SH-SY5Y (cell line): ENCODE data around the gene GDF11.

Experiments
- GATA2 ChIP-seq: IDR thresholded peaks from 2 replicates; pipeline ENCODE4 v1.6.1; 2011; ENCODE audit warnings: mild to moderate bottlenecking, low read depth, low read length
- GATA3 ChIP-seq: IDR thresholded peaks from 2 replicates; pipeline ENCODE4 v1.6.1; 2011; ENCODE audit warnings: low read depth, mild to moderate bottlenecking, low read length, moderate library complexity

The GDF11 gene

DNA sequence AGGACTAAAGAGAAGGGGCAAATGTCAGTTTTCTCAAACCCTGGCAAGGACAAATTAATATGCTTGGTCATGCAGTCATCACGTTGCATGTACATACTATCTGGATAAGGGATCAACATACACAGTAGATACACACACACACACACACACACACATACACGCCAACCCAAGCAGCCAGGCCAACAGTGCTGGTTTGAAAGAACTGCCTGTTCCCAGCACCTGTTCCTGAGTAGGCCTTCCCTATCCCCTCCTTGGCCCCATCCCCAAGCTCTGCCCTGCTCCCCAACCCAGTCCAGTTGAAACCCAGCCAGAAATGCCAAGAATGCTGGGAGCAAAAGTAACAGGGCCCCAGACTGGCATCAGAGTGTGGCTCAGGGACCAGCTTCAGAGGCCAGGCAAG, 39.6 kb upstream of the GDF11 start:
- TF ChIP-seq GATA3: no peak
- no peak for TF ChIP-seq GATA2

DNA sequence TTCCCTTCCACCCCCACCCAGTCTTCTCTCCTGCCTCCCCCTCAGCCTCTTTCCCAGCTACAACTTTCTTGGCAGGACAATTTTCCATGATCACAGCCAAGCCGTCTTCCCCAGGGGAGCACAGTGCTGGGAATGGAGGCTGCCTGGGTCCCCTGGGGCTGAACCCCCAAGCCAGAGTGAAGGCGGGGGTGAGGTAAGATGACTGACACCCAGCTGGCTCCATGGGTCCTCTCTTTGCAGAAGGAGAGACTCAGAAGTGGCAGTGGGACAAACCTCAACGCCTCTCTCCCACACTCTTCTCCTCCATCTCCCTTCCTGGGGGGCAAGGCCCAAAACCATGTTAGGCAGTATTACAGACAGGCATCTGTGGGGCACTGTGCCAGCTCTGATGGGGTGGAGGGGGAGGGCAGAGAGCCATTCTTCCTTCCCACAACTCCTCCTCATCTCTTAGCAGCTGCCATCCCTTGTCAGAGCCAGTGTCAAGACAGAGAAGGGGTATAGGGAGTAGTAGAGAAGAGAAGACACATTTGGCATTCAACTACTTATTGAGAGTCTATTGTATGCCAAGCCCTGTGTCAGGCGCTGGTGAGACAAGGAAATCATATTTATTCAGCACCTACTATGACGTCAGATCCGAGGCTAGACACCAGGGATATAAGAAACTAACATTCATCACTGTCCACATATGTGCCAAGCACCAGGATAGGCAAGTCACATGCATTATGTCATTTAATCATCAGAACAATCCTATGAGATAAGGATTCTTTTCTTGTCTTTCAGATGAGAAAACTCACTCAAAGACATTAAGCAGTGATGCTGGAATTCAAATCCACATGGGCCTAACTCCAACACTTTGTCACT, 38.8 kb upstream of the GDF11 start:
- TF ChIP-seq GATA3: no peak

DNA sequence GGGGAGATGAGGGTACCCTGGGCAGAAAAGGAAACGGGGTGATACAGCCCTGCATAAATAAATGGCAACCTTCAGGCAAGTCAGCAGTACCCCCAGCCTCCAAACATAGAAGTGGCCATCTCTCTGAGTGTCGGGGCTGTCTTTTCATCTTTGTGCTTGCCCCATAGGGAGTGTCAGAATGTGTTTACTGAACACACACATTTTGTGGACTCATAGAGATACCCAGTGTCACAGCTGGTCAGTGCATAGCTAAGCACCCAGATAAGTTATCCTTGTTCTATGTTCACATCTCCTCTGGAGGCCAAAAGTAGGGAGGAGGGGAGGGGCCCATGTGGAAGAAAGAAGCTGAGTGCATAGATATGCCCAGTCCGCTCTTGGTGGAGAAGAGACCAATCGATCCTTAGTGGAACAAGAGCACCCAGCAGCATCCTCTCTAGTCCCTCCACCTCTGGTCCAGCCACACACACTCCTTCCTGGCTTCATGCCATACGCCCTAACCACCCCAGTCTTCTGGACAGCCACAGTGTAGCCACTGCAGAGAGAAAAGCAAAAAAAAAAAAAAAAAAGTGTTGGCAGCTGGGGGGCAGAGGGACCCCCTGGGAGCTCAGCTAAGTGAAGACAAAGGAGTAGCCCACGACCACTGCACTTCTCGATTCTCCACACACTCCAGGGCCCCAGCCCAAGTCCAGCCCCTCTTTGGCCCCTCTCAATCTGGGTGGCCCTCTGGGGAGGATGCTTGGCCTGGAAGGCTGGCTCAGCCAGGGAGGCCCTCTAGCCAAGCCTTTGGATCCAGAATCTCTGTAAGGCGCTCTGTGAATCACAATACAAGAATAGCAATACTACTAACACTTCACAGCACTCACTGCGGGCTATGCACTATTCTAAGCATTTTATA, 37.9 kb upstream of the GDF11 start:
- TF ChIP-seq GATA3: no peak
- no peak for TF ChIP-seq GATA2

DNA sequence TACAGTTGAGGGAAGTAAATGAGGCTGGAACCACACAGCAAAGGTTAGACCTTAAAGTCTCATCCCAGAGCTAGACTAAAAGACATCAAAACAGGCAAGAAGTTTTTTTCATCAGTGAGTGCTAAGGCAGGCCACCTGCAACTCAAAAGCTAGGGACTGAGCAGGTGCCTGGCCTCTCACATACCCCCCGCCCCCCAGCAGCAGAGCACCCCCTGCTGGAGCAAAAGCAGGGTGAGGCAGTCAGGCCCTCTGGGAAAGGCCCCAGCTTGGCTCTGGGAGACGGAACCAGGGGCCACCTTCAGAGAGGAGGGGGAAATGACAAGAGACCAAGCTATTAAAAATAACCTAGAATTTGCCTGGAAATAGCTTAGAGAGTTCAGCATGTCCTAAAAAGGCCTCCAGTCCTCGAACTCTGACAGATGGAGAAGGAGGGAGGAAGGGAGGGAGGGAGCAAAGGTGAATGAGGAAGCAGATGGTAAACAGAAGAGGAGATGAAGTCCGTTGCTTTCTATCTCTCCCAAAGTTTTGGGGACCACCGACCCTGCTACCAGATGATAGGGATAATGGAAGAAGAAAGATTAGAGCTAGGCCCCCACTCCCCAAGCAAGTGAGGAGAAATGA, 37.0 kb upstream of the GDF11 start:
- TF ChIP-seq GATA3 (no peak), GATA2 (no peak)

DNA sequence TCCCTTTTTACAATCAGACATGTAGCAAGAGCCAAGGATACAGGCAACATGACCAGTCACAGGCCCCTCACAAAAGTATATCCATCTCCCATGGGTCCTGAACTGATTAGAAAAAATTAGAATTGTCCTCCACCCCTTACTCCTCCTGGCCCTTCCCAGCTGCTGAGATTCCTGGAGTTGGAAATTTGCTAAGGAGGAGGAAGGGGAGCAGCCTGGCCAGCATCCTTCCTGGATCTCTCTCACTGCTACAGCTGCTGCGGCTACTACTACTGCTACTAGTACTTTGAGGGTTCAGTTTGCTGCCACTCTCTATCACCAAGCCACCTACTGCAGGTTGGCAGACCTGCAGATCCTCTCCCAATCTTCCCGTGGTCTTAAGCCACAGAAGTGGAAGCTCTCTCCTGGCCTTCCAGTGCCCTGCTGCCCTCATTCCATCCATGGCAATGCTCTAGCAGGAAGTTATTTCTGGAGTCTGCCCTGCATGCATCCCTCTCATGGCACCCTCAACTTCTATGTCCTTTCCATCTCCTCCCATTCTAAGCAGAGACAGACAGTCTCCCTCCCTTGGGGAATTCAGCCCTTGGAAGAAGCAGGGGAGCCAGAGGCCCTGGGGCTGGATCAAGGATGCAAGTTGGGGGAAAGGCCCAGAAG, 36.2 kb upstream of the GDF11 start:
- no peak for TF ChIP-seq GATA2
- TF ChIP-seq GATA3: no peak

DNA sequence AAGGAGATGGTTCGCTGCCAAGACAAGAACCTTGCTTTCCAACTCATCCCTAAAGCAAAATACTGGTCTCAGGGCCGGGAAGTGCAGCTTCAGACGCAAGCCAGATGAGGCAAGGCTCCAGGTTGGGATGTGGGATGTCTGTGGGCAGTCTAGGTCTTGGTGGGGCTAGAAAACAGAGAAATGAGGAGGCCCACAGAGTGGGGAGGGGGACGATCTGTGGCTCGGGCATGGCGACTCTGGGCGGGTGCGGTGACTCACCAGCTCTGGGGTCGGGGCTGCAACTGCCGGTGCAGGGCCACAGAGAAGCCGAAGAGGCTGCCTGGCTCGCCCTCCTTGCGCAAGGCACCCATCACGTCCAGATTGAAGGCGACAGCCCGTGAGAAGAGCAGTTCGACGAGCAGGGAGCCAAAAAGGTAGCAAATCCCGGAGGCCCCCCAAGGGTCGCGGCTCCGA, 35.7 kb upstream of the GDF11 start:
- TF ChIP-seq GATA2 (no peak), GATA3 (no peak)

DNA sequence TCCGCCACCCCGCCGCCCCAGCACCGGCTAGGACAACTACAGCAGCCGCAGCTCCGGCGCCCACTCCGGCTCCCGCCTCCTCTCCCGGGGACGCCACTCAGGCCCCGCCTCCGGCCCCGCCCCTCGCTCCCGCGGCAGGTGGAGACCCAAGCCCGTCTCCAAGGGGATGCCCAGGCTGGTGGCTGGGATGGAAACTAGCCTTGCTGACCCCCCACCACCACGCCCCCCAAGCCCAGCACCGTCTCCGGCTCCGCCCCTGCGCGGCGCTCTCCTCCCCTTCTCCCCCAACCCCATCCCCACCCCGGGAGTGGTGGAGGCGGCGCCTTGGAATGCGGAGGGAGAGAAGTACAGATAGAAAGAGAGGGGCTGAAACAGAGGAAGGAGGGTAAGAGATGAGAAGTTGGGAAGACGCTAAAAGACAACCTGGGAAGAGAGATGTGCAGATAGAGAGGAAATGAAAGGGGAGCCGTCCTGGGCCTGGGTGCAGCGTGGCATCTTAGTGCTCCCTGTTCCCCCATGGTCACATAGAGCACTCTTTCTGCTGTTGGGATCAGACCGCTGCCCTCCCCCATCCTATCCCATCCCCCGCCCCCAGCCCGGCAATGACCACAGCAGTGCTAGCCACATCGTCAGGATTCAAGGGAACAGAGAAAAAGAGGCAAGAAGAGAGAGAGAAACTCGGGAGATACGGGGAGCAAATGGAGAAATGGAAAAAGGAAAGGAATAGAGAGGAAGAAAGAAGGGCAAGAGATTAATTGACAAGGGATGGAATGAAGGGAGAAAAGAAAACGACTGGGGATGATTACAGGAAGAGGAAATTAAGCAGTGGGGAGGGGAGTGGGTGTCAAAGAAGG, 34.9 kb upstream of the GDF11 start, which contains the start of gene ITGA7:
TSS of gene ITGA7 (minus strand) at position 64 of the 854 bp plus-strand sequence. CDS start 222 bp downstream, outside the sequence.
- TF ChIP-seq GATA2 (no peak), GATA3 (no peak)

DNA sequence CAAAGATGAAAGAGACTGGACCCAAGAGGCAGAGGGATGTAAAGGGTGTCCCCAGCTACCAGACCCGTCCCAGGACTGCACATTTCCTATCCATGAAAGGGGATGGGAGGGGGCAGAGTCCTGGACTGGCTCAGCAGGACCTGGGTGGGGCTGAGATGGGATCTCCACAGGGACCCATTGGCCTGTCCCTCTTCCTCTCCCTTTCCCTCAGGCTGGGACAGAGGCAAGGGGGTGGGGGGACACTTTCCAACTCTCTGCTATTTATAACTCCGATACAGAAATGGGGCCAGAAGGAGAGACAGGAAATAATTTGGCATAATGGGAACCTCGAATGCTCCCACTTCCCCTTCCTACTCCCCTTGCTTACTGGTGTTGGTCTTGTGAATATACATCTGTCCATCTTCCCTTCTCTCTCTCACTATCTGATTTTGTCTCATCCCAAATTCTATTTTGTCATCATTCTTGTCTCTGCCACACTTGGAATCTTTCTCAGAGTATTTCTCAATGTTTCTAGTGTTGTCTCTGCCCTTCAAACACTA, 34.2 kb upstream of the GDF11 start:
- no peak for TF ChIP-seq GATA3
- TF ChIP-seq GATA2: no peak

DNA sequence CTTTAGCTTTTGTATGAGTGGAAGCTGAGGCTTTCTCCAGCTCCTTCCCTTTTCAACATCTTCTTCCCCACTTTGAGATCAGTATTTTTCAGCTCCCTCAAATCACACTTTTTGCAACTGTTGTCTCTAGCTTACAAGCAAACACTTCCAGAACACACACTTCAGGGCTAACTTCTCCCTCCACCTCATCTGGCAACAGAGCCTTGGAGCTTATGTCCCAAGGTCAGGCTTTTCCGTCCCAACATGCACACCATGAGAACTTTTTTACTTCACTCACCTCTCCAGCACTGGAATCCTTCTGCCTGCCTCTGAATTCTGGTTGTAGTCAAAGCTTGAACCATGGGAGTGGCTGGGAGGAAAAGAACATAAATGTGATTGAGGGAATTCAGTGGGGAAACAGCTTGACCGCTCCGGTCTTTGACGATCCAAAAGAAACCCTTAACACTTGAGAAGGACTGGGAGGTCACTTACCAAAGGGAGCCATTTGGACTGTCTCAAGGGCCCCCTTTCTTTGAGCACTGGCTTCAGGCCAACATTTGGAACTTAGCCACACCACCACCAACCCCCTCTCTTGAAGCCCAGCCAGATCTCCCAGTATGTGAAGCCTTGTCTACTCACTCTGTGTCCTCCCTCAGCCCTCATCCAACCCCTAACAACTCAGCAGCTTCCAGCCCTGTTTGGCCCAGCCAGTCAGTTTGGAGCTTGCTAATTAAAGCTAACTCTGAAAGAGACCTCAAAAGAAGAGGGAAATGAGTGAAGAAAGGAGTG, 31.0 kb upstream of the GDF11 start:
- TF ChIP-seq GATA2 (no peak), GATA3 (no peak)

DNA sequence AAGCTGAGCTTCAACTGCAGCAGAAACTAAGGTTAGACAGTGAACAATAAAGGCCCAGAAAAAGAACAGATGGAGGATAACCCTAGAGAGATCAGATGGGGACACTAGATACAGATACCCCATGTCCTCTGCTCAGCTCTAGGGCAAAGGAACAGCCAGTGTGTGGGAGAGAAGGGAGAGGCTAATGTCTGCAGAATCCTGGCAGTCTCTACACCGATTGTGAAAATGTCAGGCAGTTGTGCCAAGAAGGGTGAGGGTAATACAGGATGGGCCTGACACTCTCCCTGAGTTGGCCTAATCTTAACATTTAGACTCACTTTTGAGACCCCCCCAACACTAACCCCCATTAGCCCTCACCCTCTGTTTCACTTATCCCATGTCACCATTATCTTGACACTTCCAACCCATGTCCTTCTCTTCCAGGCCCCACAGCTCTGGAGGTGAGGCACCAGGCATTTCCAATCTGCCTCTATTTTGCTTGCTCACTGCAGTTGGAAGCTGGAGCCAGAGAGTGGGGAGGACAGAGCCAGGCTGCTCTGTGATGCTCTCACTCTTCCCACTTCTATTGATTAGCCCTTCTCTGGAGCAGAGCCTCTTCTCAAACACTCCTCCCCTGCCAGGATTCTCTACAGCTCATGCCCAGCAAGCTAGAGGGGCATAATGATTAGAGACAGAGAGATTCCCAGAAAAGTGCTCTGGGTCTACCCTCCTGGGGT, 30.1 kb upstream of the GDF11 start:
- TF ChIP-seq GATA2 (no peak), GATA3 (no peak)

DNA sequence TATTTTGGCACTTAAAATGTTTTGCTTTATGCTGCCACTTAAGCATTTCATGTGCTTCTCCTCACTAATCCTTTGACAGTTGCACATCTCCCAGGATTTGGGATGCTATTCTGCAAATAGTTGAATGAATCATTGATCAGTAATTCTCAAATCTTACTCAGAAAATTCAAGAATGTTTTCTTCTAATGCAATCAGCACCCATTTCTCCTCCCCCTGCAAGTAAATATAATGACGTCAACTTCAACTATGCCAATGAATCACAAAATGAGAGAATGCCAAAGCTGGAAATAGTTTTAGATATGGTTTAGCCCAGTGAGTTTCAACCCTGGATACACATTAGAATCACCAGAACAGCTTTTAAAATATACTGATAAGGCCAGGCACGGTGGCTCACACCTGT, 29.2 kb upstream of the GDF11 start:
- no peak for TF ChIP-seq GATA3
- TF ChIP-seq GATA2: no peak
